ENCODE data around the gene WDR49. TPM values are rescaled to one million over a fixed set of nuclear protein-coding genes. Genes with fewer than 3 reads are reported as not detected.

The WDR49 gene
- polyA plus RNA-seq, 2 donors, result 0.18 to 0.29 TPM

DNA sequence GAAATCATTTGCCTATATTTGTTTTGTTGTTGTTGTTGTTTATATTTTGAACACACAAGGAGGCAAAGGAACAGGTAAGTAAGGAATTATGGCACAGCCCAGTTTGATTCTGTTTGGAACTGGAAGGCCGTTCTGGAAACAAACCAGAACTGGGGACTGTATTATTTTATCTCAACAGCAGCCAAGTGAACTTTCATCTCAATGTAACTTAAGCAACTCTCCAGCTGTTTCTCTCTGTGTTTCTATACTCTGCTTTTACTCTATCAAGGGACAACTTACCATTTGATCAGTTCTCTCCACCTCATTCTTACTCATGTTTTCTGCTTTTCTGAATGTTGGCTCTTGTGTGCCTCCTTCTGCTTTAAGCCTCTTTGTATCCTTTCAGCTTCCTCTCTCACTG is 16.0 kb upstream of the WDR49 start:
- H3K9me3 ChIP-seq (ENCODE audit: control insufficient read depth in 2 of 2, insufficient read depth in 1 of 2, low read depth in 1 of 2, low read length in 1 of 2), result no peaks in the 10 kb centered on the region
- no peaks in the 10 kb centered on the region for H3K27me3 ChIP-seq (ENCODE audit: control insufficient read depth in 1 of 2, insufficient read depth in 2 of 2, low read length in 2 of 2)
- no peaks in the 10 kb centered on the region for H3K36me3 ChIP-seq (ENCODE audit: control insufficient read depth in 2 of 2, insufficient read depth in 2 of 2, low read length in 1 of 2)
- no peak overlapping the region for H3K4me3 ChIP-seq (ENCODE audit: low read depth in 1 of 2, low read length in 2 of 2)
- 60 to 89% methylated on average over 1 of the region's 1 CpG for WGBS, 2 donors
- no peak overlapping the region for H3K27ac ChIP-seq (ENCODE audit: low read depth in 2 of 2, low read length in 1 of 2)
- no peaks in the 10 kb centered on the region for H3K4me1 ChIP-seq (ENCODE audit: control insufficient read depth in 2 of 2, insufficient read depth in 2 of 2, low read length in 1 of 2)

DNA sequence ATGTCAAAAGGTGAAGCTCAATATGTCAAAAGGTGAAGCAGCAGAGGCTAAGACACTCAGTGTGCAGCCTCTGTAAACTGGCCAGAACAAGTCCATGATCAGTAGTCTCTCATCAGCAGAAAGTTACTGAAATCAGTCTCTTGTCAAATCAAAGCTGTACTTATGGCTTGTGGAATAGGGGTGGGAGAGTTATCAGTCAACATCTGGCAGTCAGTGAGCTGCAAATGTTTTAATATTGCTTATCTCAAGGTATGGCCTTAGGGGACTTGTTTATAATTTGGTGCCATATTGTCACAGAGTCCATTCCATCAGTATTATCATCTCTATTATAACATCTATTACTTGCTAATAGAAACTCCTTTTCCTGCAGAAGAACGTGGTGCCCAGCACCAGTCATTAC is 14.9 kb upstream of the WDR49 start:
- Histone ChIP-seq H3K4me1 (ENCODE audit: control insufficient read depth in 2 of 2, insufficient read depth in 2 of 2, low read length in 1 of 2) (no peaks in the 10 kb centered on the region), H3K27ac (ENCODE audit: low read depth in 2 of 2, low read length in 1 of 2) (no peak overlapping the region), H3K36me3 (ENCODE audit: control insufficient read depth in 2 of 2, insufficient read depth in 2 of 2, low read length in 1 of 2) (no peaks in the 10 kb centered on the region), H3K9me3 (ENCODE audit: control insufficient read depth in 2 of 2, insufficient read depth in 1 of 2, low read depth in 1 of 2, low read length in 1 of 2) (no peaks in the 10 kb centered on the region), H3K4me3 (ENCODE audit: low read depth in 1 of 2, low read length in 2 of 2) (no peak overlapping the region), H3K27me3 (ENCODE audit: control insufficient read depth in 1 of 2, insufficient read depth in 2 of 2, low read length in 2 of 2) (no peaks in the 10 kb centered on the region)
- 95 to 97% methylated on average over 1 of the region's 1 CpG for WGBS, 2 donors

DNA sequence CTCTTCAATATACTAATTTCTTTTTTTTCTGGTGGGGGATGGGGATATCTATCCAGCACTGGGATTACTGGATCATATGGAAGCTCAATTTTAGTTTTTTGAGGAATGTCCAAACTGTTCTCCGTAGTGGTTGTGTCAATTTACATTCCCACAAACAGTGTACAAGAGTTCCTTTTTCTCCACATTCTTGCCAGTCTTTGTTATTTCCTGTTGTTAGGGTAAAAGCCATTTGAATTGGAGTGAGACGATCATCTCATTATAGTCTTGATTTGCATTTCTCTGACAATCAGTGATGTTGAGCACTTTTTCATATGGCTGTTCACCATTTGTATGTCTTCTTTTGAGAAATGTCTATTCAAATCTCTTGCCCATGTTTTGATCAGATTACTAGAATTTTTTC is 12.8 kb upstream of the WDR49 start:
- WGBS, 2 donors, result 85 to 92% methylated on average over 2 of the region's 2 CpGs
- H3K4me1 ChIP-seq (ENCODE audit: control insufficient read depth in 2 of 2, insufficient read depth in 2 of 2, low read length in 1 of 2), result no peaks in the 10 kb centered on the region
- H3K27me3 ChIP-seq (ENCODE audit: control insufficient read depth in 1 of 2, insufficient read depth in 2 of 2, low read length in 2 of 2), result no peaks in the 10 kb centered on the region
- H3K9me3 ChIP-seq (ENCODE audit: control insufficient read depth in 2 of 2, insufficient read depth in 1 of 2, low read depth in 1 of 2, low read length in 1 of 2), result no peaks in the 10 kb centered on the region
- H3K27ac ChIP-seq (ENCODE audit: low read depth in 2 of 2, low read length in 1 of 2), result no peak overlapping the region
- no peak overlapping the region for H3K4me3 ChIP-seq (ENCODE audit: low read depth in 1 of 2, low read length in 2 of 2)
- no peaks in the 10 kb centered on the region for H3K36me3 ChIP-seq (ENCODE audit: control insufficient read depth in 2 of 2, insufficient read depth in 2 of 2, low read length in 1 of 2)

DNA sequence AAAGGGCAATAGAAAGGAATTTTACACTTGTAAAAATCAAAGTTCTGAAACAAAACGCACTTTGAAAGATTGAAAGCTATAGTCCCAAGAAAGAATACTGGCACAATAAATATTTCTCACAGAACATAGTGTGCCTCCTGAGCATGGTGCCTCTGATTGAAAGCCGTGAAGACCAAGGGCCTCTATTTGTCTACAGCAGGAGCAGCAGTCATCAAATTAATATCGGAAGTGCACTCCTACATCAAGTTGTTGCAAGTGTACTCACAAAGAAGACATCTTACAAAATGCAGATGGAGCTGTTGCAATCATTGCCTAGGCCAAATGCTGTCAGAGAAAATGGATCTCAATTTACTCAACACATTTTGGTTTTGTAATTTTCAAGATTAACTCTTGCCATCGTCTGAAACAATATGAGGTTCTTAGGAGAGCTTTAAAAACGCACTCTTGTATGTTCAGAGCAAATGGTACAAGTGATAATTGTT is 9.2 kb upstream of the WDR49 start:
- 88 to 92% methylated on average over 5 of the region's 5 CpGs for WGBS, 2 donors
- H3K4me1 ChIP-seq (ENCODE audit: control insufficient read depth in 2 of 2, insufficient read depth in 2 of 2, low read length in 1 of 2), result no peaks in the 10 kb centered on the region

DNA sequence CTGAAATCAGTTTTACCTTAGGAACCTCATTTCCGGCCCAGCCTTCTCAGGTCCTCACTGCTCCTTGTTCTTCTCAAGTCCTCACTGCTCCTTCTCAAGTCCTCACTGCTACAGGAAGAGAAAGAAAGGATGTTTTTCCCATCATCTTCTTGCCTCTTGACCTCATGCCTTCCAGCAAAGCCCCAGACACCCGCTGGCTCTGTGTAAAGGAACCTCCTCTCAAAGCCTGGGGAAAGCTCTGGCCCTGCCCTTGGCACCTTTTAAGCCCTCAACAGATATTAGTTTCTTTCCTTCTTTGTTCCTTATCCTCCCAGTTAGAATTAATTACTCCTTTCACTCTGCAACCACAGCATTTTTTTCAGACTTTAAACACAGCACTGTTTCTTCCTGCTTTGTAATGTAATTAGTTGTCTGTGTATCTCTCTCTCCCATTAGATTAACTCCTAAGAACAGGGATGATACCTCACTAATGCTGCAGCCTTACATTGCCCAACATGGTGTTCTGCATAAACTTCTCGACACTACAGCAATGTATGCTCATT is 4.0 kb upstream of the WDR49 start:
- no peak overlapping the region for H3K4me3 ChIP-seq (ENCODE audit: low read depth in 1 of 2, low read length in 2 of 2)
- peaks cover 0 to 2% of the 10 kb centered on the region in 2 donors for H3K4me1 ChIP-seq (ENCODE audit: control insufficient read depth in 2 of 2, insufficient read depth in 2 of 2, low read length in 1 of 2)
- WGBS, 2 donors, result 62 to 63% methylated on average over 3 of the region's 3 CpGs

More for the DNA sequence above, 9.2 kb upstream of the WDR49 start:
- Histone ChIP-seq H3K27ac (ENCODE audit: low read depth in 2 of 2, low read length in 1 of 2) (no peak overlapping the region), H3K9me3 (ENCODE audit: control insufficient read depth in 2 of 2, insufficient read depth in 1 of 2, low read depth in 1 of 2, low read length in 1 of 2) (no peaks in the 10 kb centered on the region), H3K4me3 (ENCODE audit: low read depth in 1 of 2, low read length in 2 of 2) (no peak overlapping the region), H3K27me3 (ENCODE audit: control insufficient read depth in 1 of 2, insufficient read depth in 2 of 2, low read length in 2 of 2) (no peaks in the 10 kb centered on the region), H3K36me3 (ENCODE audit: control insufficient read depth in 2 of 2, insufficient read depth in 2 of 2, low read length in 1 of 2) (no peaks in the 10 kb centered on the region)

DNA sequence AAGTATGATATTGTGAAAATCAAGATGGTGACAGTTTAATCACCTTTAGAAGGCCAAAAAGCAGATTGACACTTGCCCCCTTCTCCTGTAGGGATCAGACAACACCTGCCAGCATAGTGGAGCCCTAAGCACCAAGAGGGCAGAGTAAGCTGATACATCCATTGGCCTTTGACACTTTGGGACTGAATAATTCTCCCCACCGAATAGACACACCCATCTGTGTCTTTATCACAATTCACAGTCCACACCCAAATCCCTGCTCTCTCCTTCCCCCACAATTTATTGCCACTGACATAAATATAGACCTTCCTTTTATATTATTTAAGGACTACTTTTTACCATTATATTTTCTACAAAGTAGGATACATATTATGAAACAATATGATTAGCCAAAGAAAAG is 3.1 kb upstream of the WDR49 start:
- Histone ChIP-seq H3K36me3 (ENCODE audit: control insufficient read depth in 2 of 2, insufficient read depth in 2 of 2, low read length in 1 of 2) (no peaks in the 10 kb centered on the region), H3K27ac (ENCODE audit: low read depth in 2 of 2, low read length in 1 of 2) (no peak overlapping the region)
- 39 to 47% methylated on average over 1 of the region's 1 CpG for WGBS, 2 donors

More for the DNA sequence above, 4.0 kb upstream of the WDR49 start:
- no peak overlapping the region for H3K27ac ChIP-seq (ENCODE audit: low read depth in 2 of 2, low read length in 1 of 2)
- H3K27me3 ChIP-seq (ENCODE audit: control insufficient read depth in 1 of 2, insufficient read depth in 2 of 2, low read length in 2 of 2), result no peaks in the 10 kb centered on the region
- H3K36me3 ChIP-seq (ENCODE audit: control insufficient read depth in 2 of 2, insufficient read depth in 2 of 2, low read length in 1 of 2), result no peaks in the 10 kb centered on the region
- no peaks in the 10 kb centered on the region for H3K9me3 ChIP-seq (ENCODE audit: control insufficient read depth in 2 of 2, insufficient read depth in 1 of 2, low read depth in 1 of 2, low read length in 1 of 2)

DNA sequence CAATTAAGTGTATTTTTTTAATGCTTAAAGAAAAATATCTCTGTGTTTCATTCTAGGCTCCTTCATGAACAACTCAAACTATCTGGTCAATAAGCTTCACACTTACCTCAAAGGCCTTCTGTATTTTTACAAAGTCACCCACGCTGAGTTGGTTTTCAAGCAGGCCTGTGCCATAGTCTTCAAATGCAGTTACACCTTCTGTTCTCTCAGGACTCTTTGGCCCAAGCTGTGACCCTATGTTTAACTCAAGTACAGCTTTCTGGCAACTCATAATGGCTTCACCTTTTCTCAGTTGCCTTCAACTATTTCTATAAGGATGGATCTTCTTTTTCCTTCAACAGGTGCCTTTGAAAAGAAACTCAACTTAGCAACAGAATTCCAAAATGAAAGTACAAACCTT is 587 bp downstream of the WDR49 start:
- Histone ChIP-seq H3K36me3 (ENCODE audit: control insufficient read depth in 2 of 2, insufficient read depth in 2 of 2, low read length in 1 of 2) (no peaks in the 10 kb centered on the region), H3K4me1 (ENCODE audit: control insufficient read depth in 2 of 2, insufficient read depth in 2 of 2, low read length in 1 of 2) (peaks cover 0 to 2% of the 10 kb centered on the region in 2 donors), H3K4me3 (ENCODE audit: low read depth in 1 of 2, low read length in 2 of 2) (no peak overlapping the region), H3K9me3 (ENCODE audit: control insufficient read depth in 2 of 2, insufficient read depth in 1 of 2, low read depth in 1 of 2, low read length in 1 of 2) (no peaks in the 10 kb centered on the region), H3K27ac (ENCODE audit: low read depth in 2 of 2, low read length in 1 of 2) (no peak overlapping the region), H3K27me3 (ENCODE audit: control insufficient read depth in 1 of 2, insufficient read depth in 2 of 2, low read length in 2 of 2) (no peaks in the 10 kb centered on the region)
- 47 to 56% methylated on average over 1 of the region's 1 CpG for WGBS, 2 donors

More for the DNA sequence above, 3.1 kb upstream of the WDR49 start:
- no peaks in the 10 kb centered on the region for H3K27me3 ChIP-seq (ENCODE audit: control insufficient read depth in 1 of 2, insufficient read depth in 2 of 2, low read length in 2 of 2)
- no peak overlapping the region for H3K4me3 ChIP-seq (ENCODE audit: low read depth in 1 of 2, low read length in 2 of 2)
- H3K9me3 ChIP-seq (ENCODE audit: control insufficient read depth in 2 of 2, insufficient read depth in 1 of 2, low read depth in 1 of 2, low read length in 1 of 2), result no peaks in the 10 kb centered on the region
- peaks cover 0 to 2% of the 10 kb centered on the region in 2 donors for H3K4me1 ChIP-seq (ENCODE audit: control insufficient read depth in 2 of 2, insufficient read depth in 2 of 2, low read length in 1 of 2)

DNA sequence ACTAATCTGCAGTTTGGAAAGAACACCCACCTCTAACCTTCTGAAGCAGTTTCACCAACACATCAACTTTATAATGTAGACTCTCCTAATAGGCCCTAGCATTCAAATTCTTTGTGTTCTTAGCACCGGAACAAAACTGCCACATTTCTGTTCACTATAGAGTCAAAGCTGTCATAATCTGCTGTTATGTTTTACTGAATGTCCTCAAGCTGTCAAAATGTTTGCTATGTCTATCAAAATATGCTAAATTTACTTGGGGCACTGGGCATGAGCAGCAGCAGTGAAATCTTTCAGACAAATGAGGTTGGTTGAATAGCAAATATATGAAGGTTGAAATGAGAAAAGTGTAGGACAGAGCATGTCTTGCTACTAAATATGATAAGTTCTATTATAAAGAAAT is 1.9 kb downstream of the WDR49 start:
- H3K9me3 ChIP-seq (ENCODE audit: control insufficient read depth in 2 of 2, insufficient read depth in 1 of 2, low read depth in 1 of 2, low read length in 1 of 2), result no peaks in the 10 kb centered on the region
- 72 to 79% methylated on average over 1 of the region's 1 CpG for whole genome bisulfite sequencing, 2 donors
- no peaks in the 10 kb centered on the region for H3K4me1 ChIP-seq (ENCODE audit: control insufficient read depth in 2 of 2, insufficient read depth in 2 of 2, low read length in 1 of 2)
- H3K4me3 ChIP-seq (ENCODE audit: low read depth in 1 of 2, low read length in 2 of 2), result no peak overlapping the region
- H3K27ac ChIP-seq (ENCODE audit: low read depth in 2 of 2, low read length in 1 of 2), result no peak overlapping the region
- no peaks in the 10 kb centered on the region for H3K27me3 ChIP-seq (ENCODE audit: control insufficient read depth in 1 of 2, insufficient read depth in 2 of 2, low read length in 2 of 2)
- H3K36me3 ChIP-seq (ENCODE audit: control insufficient read depth in 2 of 2, insufficient read depth in 2 of 2, low read length in 1 of 2), result no peaks in the 10 kb centered on the region

DNA sequence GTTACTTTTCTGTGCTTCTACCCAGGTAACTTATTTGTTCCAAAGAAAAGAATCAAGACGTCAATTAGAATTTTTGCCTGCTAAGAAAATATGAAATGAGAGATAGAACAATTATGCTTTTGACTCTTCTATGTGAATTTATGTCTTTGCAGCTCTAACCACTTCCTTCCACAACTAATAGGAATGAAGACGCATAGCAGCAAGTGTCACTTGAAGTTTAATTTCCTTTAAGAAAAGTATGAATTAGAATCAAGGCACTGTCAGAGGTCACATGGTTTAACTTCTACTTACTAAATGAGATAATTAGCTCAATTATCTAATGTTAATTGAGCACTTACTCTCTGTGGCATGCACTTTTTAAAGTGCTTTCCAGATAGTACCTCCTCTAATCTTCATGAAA is 3.3 kb downstream of the WDR49 start:
- no peak overlapping the region for H3K27ac ChIP-seq (ENCODE audit: low read depth in 2 of 2, low read length in 1 of 2)
- H3K4me1 ChIP-seq (ENCODE audit: control insufficient read depth in 2 of 2, insufficient read depth in 2 of 2, low read length in 1 of 2), result no peaks in the 10 kb centered on the region
- no peaks in the 10 kb centered on the region for H3K27me3 ChIP-seq (ENCODE audit: control insufficient read depth in 1 of 2, insufficient read depth in 2 of 2, low read length in 2 of 2)
- H3K4me3 ChIP-seq (ENCODE audit: low read depth in 1 of 2, low read length in 2 of 2), result no peak overlapping the region
- H3K9me3 ChIP-seq (ENCODE audit: control insufficient read depth in 2 of 2, insufficient read depth in 1 of 2, low read depth in 1 of 2, low read length in 1 of 2), result no peaks in the 10 kb centered on the region
- WGBS, 2 donors, result 76% methylated on average over 2 of the region's 2 CpGs
- H3K36me3 ChIP-seq (ENCODE audit: control insufficient read depth in 2 of 2, insufficient read depth in 2 of 2, low read length in 1 of 2), result no peaks in the 10 kb centered on the region

DNA sequence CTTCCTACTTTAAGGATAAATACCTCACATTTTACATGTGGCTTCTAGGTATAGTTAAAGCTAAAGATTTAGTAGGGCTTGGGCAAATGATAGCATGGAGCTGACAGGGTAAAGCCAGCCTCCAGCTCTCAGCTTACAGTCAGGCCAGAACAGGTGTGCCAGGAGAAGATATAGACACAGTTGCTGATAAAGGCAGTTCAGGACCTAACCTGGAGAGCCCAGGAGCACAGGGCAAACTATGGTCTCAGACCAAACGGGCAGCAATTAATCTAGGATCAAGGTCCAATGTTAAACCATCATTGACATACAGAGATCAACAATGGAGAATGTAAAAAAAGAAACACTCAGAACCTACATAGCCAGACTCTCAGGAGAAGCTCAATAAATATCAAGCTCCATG is 4.0 kb downstream of the WDR49 start:
- Histone ChIP-seq H3K36me3 (ENCODE audit: control insufficient read depth in 2 of 2, insufficient read depth in 2 of 2, low read length in 1 of 2) (no peaks in the 10 kb centered on the region), H3K27me3 (ENCODE audit: control insufficient read depth in 1 of 2, insufficient read depth in 2 of 2, low read length in 2 of 2) (no peaks in the 10 kb centered on the region), H3K4me3 (ENCODE audit: low read depth in 1 of 2, low read length in 2 of 2) (no peak overlapping the region), H3K9me3 (ENCODE audit: control insufficient read depth in 2 of 2, insufficient read depth in 1 of 2, low read depth in 1 of 2, low read length in 1 of 2) (no peaks in the 10 kb centered on the region), H3K4me1 (ENCODE audit: control insufficient read depth in 2 of 2, insufficient read depth in 2 of 2, low read length in 1 of 2) (no peaks in the 10 kb centered on the region), H3K27ac (ENCODE audit: low read depth in 2 of 2, low read length in 1 of 2) (no peak overlapping the region)
- 57 to 65% methylated on average over 1 of the region's 1 CpG for WGBS, 2 donors
